SK-N-SH treated with all-trans-retinoic acid at 6 μM for 48 hours (cell line): ENCODE results near the gene ZNF480.
"Not testable (repeated sequence)": the region's sequence is repeated elsewhere in the genome, so short reads cannot be mapped to it uniquely, and the experiment has no call there.

Source experiments
- ESRRG ChIP-seq: fragments of 250-450 bp; sonication (Bioruptor Pico); IDR thresholded peaks from 2 replicates; pipeline ENCODE4 v1.6.1; 2021; ENCODE audit warnings: mild to moderate bottlenecking
- GLIS3 ChIP-seq: fragments of 250-450 bp; sonication (Bioruptor Pico); IDR thresholded peaks from 2 replicates; pipeline ENCODE4 v1.5.0; 2020; ENCODE audit warnings: mild to moderate bottlenecking, moderate library complexity
- ISL1 ChIP-seq: fragments of 250-450 bp; sonication (Bioruptor Pico); IDR thresholded peaks from 2 replicates; pipeline ENCODE4 v2.1.2; 2022; ENCODE audit warnings: mild to moderate bottlenecking, moderate library complexity
- RARB ChIP-seq: fragments of 250-450 bp; sonication (Bioruptor Pico); IDR thresholded peaks from 2 replicates; pipeline ENCODE4 v1.8.0; 2021; ENCODE audit warnings: mild to moderate bottlenecking, moderate library complexity
- SNAI2 ChIP-seq: fragments of 250-450 bp; sonication (Bioruptor Pico); IDR thresholded peaks from 2 replicates; pipeline ENCODE4 v1.5.0; 2020; ENCODE audit warnings: mild to moderate bottlenecking, moderate library complexity
- TCF4 ChIP-seq: fragments of 250-450 bp; sonication (Bioruptor Pico); IDR thresholded peaks from 2 replicates; pipeline ENCODE4 v1.8.0; 2021; ENCODE audit warnings: mild to moderate bottlenecking, moderate library complexity, borderline replicate concordance
- ZC3H10 ChIP-seq: fragments of 250-450 bp; sonication (Bioruptor Pico); IDR thresholded peaks from 2 replicates; pipeline ENCODE4 v1.5.1; 2021; ENCODE audit warnings: mild to moderate bottlenecking, moderate library complexity
- ZFP3 ChIP-seq: fragments of 250-450 bp; sonication (Bioruptor Pico); IDR thresholded peaks from 2 replicates; pipeline ENCODE4 v1.5.0; 2020; ENCODE audit warnings: mild to moderate bottlenecking, moderate library complexity
- ZFP30 ChIP-seq: fragments of 450-650 bp; formaldehyde crosslinking; IDR thresholded peaks from 2 replicates; pipeline ENCODE4 v1.5.0; 2022; ENCODE audit warnings: mild to moderate bottlenecking, moderate library complexity
- ZNF565 ChIP-seq: fragments of 450-650 bp; formaldehyde crosslinking; conservative IDR thresholded peaks from 2 replicates; pipeline ENCODE4 v1.5.0; 2020; ENCODE audit warnings: low read depth, mild to moderate bottlenecking, moderate library complexity
- TF ChIP-seq, protein P1 (sequence below): fragments of 250-450 bp; sonication (Bioruptor Pico); IDR thresholded peaks from 2 replicates; pipeline ENCODE4 v1.8.0; 2020; ENCODE audit warnings: mild to moderate bottlenecking, moderate library complexity, borderline replicate concordance
- TF ChIP-seq, protein P2 (sequence below): fragments of 250-450 bp; sonication (Bioruptor Pico); IDR thresholded peaks from 2 replicates; pipeline ENCODE4 v1.5.1; 2020; ENCODE audit warnings: low read depth, mild to moderate bottlenecking, moderate library complexity
- TF ChIP-seq, protein P3 (sequence below): fragments of 250-450 bp; sonication (Bioruptor Pico); IDR thresholded peaks from 2 replicates; pipeline ENCODE4 v1.5.0; 2020; ENCODE audit warnings: mild to moderate bottlenecking, moderate library complexity
- TF ChIP-seq, protein P4 (sequence below): fragments of 250-450 bp; sonication (Bioruptor Pico); IDR thresholded peaks from 2 replicates; pipeline ENCODE4 v1.8.0; 2021; ENCODE audit warnings: low read depth, mild to moderate bottlenecking, moderate library complexity, borderline replicate concordance

DNA sequence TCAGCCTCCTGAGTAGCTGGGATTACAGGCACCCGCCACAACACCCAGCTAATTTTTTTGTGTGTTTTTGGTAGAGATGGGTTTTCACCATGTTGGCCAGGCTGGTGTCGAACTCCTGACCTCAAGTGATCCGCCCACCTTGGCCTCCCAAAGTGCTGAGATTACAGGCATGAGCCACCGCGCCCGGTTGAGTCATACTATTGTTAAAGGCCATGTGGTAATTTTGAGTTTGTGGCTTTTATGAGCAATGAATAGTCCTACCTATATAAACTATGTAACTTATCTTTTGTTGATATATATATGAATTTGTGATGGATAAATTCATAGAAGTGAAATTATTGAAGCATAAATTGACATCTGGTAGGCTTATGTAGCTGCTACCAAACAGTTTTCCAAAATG lies 31.4 kb upstream of the ZNF480 start:
- TF ChIP-seq, protein P1, sequence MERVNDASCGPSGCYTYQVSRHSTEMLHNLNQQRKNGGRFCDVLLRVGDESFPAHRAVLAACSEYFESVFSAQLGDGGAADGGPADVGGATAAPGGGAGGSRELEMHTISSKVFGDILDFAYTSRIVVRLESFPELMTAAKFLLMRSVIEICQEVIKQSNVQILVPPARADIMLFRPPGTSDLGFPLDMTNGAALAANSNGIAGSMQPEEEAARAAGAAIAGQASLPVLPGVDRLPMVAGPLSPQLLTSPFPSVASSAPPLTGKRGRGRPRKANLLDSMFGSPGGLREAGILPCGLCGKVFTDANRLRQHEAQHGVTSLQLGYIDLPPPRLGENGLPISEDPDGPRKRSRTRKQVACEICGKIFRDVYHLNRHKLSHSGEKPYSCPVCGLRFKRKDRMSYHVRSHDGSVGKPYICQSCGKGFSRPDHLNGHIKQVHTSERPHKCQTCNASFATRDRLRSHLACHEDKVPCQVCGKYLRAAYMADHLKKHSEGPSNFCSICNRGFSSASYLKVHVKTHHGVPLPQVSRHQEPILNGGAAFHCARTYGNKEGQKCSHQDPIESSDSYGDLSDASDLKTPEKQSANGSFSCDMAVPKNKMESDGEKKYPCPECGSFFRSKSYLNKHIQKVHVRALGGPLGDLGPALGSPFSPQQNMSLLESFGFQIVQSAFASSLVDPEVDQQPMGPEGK: not testable (repeated sequence)
- TF ChIP-seq, protein P2, sequence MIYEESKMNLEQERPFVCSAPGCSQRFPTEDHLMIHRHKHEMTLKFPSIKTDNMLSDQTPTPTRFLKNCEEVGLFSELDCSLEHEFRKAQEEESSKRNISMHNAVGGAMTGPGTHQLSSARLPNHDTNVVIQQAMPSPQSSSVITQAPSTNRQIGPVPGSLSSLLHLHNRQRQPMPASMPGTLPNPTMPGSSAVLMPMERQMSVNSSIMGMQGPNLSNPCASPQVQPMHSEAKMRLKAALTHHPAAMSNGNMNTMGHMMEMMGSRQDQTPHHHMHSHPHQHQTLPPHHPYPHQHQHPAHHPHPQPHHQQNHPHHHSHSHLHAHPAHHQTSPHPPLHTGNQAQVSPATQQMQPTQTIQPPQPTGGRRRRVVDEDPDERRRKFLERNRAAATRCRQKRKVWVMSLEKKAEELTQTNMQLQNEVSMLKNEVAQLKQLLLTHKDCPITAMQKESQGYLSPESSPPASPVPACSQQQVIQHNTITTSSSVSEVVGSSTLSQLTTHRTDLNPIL (CRISPR knock-in tag): not testable (repeated sequence)
- not testable (repeated sequence) for TF ChIP-seq GLIS3 (CRISPR knock-in tag); ZFP30; RARB (CRISPR knock-in tag); ZFP3 (CRISPR knock-in tag); ISL1; SNAI2; ZC3H10 (CRISPR knock-in tag); ZNF565 (CRISPR knock-in tag); ESRRG; TCF4 (CRISPR knock-in tag)
- TF ChIP-seq, protein P3, sequence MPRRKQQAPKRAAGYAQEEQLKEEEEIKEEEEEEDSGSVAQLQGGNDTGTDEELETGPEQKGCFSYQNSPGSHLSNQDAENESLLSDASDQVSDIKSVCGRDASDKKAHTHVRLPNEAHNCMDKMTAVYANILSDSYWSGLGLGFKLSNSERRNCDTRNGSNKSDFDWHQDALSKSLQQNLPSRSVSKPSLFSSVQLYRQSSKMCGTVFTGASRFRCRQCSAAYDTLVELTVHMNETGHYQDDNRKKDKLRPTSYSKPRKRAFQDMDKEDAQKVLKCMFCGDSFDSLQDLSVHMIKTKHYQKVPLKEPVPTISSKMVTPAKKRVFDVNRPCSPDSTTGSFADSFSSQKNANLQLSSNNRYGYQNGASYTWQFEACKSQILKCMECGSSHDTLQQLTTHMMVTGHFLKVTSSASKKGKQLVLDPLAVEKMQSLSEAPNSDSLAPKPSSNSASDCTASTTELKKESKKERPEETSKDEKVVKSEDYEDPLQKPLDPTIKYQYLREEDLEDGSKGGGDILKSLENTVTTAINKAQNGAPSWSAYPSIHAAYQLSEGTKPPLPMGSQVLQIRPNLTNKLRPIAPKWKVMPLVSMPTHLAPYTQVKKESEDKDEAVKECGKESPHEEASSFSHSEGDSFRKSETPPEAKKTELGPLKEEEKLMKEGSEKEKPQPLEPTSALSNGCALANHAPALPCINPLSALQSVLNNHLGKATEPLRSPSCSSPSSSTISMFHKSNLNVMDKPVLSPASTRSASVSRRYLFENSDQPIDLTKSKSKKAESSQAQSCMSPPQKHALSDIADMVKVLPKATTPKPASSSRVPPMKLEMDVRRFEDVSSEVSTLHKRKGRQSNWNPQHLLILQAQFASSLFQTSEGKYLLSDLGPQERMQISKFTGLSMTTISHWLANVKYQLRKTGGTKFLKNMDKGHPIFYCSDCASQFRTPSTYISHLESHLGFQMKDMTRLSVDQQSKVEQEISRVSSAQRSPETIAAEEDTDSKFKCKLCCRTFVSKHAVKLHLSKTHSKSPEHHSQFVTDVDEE: not testable (repeated sequence)
- TF ChIP-seq, protein P4, sequence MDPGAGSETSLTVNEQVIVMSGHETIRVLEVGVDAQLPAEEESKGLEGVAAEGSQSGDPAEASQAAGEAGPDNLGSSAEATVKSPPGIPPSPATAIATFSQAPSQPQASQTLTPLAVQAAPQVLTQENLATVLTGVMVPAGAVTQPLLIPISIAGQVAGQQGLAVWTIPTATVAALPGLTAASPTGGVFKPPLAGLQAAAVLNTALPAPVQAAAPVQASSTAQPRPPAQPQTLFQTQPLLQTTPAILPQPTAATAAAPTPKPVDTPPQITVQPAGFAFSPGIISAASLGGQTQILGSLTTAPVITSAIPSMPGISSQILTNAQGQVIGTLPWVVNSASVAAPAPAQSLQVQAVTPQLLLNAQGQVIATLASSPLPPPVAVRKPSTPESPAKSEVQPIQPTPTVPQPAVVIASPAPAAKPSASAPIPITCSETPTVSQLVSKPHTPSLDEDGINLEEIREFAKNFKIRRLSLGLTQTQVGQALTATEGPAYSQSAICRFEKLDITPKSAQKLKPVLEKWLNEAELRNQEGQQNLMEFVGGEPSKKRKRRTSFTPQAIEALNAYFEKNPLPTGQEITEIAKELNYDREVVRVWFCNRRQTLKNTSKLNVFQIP (CRISPR knock-in tag): not testable (repeated sequence)
